NCI-H510A (cell line): ENCODE results near the gene LDAH.

Experiments
- DNase-seq: peaks from one replicate; lab custom pipeline; 2025; lab: John Stamatoyannopoulos, UW

The LDAH gene

GRCh38 chr2:20652141-20652540 is 170.8 kb downstream of the LDAH start:
- DNase-seq, result no peak

- no peak for DNase-seq
Observed at GRCh38 chr2:20651731-20652099, 171.2 kb downstream of the LDAH start.

GRCh38 chr2:20650877-20651730 is 171.8 kb downstream of the LDAH start, which contains the start of gene HS1BP3:
HS1BP3 (minus strand) TSS chr2:20651098; CDS start chr2:20651063, 35 bp downstream.
- DNase-seq, result peak; percentile 84

GRCh38 chr2:20650393-20650876 is 172.5 kb downstream of the LDAH start:
- no peak for DNase-seq

GRCh38 chr2:20649976-20650375 is 172.9 kb downstream of the LDAH start:
- no peak for DNase-seq

GRCh38 chr2:20649576-20649975 is 173.3 kb downstream of the LDAH start:
- DNase-seq, result no peak

GRCh38 chr2:20648831-20649230 is 174.1 kb downstream of the LDAH start:
- no peak for DNase-seq

GRCh38 chr2:20648206-20648605 is 174.7 kb downstream of the LDAH start:
- no peak for DNase-seq

- no peak for DNase-seq
Observed at GRCh38 chr2:20647738-20648137, 175.2 kb downstream of the LDAH start.

- DNase-seq, result no peak
Observed at GRCh38 chr2:20647211-20647610, 175.7 kb downstream of the LDAH start.

- DNase-seq, result no peak
Observed at GRCh38 chr2:20646446-20646845, 176.5 kb downstream of the LDAH start.

GRCh38 chr2:20645761-20646160 is 177.1 kb downstream of the LDAH start:
- DNase-seq, result no peak

GRCh38 chr2:20645301-20645701 is 177.6 kb downstream of the LDAH start:
- no peak for DNase-seq

- DNase-seq, result no peak
Observed at GRCh38 chr2:20643826-20644225, 179.1 kb downstream of the LDAH start.

- DNase-seq, result no peak
Observed at GRCh38 chr2:20643060-20643459, 179.8 kb downstream of the LDAH start.

GRCh38 chr2:20642055-20642971 is 180.6 kb downstream of the LDAH start:
- DNase-seq, result peak; percentile 44

- DNase-seq, result no peak
Observed at GRCh38 chr2:20641123-20641985, 181.5 kb downstream of the LDAH start.

GRCh38 chr2:20640411-20641122 is 182.3 kb downstream of the LDAH start:
- no peak for DNase-seq

- DNase-seq, result no peak
Observed at GRCh38 chr2:20638646-20639430, 184.1 kb downstream of the LDAH start.

GRCh38 chr2:20638014-20638413 is 184.9 kb downstream of the LDAH start:
- no peak for DNase-seq
